HG02642 (cell line): Measurements from ENCODE around the gene IARS2.

Experiments used
- ATAC-seq: cut with Tn5 transposase; IDR thresholded peaks from one replicate; pipeline ENCODE4 v1.9.1; 2021; ENCODE audit warnings: mild to moderate bottlenecking; ENCODE audit not compliant: unreplicated experiment, poor library complexity

The IARS2 gene

DNA sequence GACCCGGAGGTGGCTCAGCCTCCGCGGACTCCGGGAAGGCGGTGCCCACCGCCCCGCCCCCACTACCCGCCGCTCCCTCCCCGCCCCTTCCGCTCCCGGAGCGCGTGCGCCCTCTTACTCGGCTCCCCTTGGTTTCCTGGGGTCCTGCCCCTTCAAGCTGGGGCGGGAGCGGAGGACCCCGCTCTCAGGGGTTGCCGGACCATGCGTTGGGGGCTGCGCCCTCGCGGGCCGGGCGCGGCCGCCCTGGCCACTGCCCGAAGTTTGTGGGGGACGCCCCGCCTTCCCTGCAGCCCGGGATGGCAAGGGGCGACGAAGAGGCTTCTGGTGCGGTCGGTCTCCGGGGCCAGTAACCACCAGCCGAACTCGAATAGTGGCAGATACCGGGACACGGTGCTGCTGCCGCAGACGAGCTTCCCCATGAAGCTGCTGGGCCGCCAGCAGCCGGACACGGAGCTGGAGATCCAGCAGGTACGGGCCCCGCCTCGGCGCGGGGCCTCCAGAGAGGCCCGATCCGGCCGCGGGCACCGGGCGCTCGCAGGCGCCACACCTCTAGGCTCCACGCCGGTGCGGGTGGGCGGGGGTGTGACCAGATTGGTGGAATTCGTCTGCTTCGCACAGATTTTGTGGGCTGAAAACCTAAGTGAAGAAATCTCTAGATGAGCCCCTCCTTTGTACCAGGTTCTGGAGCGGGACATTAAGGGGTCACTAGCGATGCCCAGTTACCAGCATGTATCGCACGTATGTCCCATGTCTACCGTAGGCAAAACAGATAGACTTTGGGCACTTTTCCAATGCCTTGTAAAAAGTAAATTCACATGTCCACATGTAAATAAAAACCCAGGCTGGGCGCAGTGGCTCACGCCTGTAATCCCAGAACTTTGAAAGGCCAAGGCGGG lies at the start of gene IARS2:
TSS of gene IARS2 (plus strand) at position 117 of the 896 bp plus-strand sequence. CDS start at position 202, 85 bp downstream.
- ATAC-seq: peak; percentile 69

DNA sequence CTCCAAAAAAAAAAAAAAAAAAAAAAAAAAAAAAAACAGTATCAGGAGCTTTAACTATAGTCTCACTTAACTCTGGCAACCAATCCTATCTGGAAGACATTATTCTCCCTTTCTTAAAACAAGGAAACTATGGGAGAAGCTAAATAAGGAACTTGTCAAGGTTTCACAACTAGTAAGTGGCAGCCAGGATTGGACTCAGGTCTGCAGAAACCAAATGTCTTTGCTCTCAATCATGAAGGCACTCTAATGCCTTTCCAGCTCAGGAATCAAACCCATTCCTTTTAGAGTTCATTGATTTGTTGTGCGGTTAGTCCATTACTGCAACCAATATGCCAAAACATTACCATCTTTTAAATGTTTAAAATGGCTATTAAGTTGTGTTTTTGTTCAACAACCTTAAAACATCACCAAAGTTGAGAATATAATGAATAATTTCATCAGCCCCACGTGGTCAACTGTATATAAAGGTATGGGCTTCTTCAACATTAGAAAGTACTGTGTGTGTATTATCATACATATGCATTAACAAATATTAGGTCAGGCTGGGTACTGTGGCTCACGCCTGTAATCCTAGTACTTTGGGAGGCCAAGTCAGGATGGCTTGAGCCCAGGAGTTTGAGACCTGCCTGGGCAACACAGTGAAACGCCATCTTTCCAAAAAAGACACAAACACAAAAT lies 49.1 kb upstream of the IARS2 start:
- ATAC-seq: no peak

DNA sequence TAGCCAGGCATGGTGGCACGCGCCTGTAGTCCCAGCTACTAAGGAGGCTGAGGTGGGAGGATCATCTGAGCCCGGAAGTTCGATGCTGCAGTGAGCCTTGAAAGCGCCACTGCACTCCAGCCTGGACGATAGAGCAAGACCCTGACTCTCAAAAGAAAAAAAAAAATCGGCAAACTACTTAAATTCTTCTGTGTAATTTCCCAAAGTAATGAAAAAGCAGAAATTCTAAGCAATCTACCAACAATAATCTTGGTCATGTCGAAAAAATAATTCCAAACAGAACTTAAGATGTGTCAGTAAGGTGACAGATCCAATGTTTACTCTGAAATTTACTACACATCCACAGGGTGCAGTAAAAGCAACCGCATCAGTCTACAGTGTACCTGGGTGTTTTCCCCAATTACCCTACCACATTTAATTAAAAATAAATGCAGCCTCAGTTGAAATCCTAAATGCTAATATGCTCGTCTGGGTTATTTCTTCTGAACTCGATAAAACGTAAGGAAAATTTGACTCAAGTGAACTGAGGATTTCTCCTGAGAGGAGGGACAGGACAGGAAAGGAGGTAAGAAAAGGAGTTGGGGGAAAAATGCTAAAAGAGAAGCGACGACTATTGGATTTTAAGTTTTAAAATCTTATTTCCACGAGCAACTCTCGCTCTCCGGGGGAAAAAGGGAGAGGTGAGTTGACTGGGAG lies 48.4 kb upstream of the IARS2 start:
- ATAC-seq: no peak

DNA sequence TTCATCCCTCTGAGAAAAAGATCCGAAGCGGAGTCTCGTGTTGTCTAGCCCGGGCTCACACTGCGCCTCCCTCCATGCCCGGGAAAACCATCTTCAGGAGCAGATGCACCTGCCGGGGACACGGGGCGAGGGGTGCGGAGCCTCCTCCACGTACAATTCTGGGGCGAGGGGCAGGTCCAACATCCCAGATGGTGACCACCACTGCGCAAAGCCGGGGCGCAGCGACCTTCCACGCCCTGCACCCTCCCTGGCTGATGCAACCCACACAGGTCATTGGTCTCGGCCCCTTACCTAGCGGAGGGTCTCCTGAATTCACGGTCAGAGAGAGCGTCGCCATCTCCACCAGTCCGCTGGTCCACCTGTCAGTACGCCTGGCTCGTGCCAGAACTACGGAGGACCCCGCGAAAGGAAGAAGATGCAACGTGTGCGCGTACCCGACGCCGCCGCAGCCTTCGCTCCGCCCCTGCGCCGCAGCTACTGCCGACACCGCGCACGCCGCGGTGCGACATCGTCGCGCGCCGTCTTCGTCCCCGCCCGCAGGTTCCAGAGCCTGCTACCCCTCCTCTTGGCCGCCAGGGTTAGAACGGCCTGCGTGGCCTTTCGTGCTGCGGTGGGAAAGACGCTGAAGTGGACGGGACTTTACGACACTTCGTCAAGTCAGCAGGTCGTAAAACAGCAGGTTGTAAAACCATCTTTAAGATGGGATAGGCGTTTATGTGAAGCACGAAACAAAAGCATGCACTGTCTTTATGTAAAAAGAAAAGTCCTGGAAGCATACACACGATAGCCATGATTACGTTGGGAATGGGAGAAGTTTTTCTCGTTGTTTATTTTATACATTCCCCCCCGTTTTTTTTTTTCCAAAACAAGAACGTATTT lies 47.6 kb upstream of the IARS2 start, which contains the start of gene EPRS1:
TSS of gene EPRS1 (minus strand) at position 454 of the 879 bp plus-strand sequence. CDS start at position 337, 117 bp downstream.
- peak; percentile 99 for ATAC-seq

DNA sequence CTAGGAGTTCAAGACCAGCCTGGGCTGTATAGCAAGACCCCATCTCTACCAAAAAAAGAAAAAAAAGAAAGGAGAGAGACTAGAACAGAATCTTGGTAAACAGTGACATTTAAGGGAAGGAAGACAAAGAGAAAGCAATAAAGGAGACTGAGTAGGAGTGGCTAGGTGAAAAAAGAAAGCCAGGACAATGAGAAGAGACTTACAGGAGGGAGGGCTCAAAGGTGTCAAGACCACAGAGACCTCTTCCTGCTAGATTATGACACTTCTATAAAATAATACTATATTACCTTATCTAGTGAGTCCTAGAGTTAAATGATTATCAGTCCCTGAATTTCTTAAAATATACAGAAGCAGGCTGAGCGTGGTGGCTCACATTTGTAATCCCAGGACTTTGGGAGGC lies 37.6 kb upstream of the IARS2 start:
- ATAC-seq: no peak

DNA sequence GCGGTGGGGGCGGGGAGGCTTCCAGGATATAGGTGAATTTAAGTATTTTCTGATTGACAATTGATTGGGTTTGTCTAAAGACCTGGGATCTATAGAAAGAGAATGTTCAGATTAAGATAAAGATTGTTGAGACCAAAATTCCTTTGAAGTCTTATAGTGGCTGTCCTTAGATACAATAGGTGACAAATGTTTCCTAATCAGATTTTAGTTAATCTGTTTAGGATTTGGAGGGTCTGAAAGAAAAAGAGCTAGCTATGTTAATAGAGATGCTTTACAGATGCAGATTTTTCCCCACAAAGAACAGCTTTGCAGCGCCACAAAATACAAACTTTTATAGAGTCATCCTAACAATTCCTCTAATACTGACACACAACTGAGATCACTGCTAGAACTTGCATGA lies 33.1 kb upstream of the IARS2 start:
- no peak for ATAC-seq

DNA sequence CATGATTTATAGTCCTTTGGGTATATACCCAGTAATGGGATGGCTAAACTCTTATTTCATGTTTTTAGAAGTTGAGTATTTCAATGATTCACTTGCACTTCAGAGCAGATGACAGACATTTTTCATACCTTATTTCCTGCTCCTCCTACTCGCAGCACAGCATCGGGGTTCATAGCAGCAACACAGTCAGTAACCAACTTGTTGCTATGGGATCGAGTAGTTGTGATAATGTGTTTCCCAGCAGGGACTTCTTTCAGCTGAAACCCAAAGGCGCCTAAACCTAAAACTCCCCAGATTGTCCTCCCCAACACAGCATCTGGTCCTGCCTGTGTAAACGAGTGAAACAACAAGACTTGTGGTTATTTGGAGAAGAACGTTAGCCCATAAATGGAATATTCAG lies 31.3 kb upstream of the IARS2 start:
- ATAC-seq: no peak

DNA sequence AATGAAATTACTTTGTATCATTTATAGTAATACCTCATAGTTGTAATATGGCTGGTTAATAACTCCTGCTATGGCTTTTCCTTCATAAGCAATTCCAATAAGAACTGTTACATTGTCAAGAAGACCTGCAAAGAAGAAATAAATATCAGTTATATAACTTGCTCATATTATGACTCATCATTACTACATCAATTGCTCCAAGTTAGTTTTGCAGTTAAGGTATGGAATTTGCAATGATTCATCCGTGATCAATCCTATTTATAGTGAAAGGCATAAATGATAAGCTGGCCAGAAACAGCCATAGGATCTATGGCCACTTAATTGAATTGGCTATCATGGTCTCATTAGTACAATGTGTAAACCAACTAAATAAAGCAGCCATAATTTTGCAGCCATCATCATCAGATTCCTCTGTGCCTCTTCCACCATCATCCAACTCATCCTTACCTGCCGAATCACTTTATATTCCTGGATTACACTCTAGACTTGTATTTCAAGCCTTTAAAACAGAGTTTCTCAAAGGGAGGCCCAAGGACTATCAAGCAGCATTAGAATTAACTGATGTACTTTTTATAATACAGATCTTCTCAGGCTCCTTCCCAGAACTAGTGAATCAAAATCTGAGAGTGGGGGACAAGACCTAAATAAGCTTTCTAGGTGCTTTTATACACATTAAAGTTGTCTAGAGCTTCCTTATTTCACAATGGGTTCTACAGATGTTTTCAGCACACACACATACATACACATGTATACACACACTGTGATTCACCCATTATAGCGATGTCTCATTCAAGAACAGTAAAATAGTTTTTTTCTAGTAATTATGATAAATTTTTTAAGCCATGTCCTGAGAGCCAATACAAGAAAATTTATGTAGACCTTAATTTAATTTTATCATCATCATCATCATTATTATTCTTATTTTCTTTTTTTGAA lies 26.4 kb upstream of the IARS2 start:
- ATAC-seq: no peak

DNA sequence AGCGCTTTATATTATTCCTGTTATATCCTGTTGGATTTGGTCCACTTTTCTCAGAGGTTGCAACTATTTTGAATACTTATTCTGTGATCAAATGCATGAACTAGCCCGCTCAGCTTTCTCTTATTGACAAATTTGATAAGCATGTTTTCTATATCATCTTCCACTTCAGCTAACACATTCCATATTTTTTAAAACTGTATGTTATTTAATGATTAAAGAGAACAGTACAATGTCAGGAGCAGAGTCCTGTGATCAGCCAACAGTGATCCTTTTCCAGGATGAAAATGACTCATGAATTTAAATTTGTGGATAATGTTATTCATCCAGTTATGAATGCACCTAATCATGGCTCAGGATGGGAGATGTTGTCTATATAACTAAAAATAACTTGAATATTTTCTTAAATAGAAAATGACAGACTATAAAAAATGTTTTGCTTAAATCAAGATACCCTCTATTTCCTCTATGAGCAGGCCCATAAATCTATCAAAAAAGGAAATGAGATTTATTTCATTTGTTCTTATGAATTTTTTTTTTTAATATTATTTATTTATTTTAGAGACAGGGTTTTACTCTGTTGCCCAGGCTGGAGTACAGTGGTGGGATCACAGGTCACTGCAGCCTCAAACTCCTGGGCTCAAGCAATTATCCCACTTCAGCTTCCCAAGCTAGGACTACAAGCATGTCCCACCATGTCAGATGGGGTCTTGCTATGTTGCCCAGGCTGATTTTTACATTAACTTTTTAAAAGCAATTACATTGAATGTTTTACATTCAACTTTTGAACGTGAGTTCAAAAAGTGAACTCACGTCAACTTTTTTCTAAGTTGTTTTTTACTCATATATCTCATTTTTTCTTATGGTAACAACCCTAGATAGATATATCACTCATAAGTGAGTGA lies 16.8 kb upstream of the IARS2 start:
- ATAC-seq: no peak

DNA sequence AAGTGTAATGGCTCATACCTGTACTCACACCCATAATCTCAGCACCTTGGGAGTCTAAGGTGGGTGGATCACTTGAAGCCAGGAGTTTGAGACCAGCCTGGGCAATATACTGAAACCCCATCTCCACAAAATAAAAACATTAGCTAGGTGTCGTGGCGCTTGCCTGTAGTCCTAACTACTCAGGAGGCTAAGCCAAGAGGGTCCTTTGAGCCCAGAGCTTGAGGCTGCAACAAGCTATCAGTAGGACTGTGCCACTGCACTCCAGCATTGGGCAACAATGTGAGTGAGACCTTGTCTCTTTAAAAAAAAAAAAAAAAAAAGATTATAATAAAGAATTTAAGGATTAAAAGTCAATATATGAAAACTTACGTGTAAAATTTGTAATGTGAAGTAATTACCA lies 16.0 kb upstream of the IARS2 start:
- ATAC-seq: no peak

DNA sequence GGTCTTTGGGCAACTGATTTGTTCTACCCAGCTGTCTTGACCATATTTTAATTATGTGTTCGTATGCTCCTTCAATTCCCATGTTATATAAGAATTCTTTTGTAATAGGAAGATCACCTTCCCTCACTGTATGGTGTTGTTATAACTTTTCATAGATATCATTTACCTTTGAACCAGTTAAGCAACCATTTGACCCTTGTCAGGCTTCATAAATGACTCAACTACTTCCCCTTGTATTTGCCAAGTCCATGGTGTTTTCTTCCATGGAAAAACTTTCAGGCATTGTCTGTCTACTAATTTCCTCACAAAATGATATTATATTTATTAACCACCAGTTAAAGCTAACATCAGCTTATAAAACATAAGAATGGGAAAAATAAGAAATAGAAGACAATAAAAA lies 9.5 kb upstream of the IARS2 start:
- ATAC-seq: no peak

DNA sequence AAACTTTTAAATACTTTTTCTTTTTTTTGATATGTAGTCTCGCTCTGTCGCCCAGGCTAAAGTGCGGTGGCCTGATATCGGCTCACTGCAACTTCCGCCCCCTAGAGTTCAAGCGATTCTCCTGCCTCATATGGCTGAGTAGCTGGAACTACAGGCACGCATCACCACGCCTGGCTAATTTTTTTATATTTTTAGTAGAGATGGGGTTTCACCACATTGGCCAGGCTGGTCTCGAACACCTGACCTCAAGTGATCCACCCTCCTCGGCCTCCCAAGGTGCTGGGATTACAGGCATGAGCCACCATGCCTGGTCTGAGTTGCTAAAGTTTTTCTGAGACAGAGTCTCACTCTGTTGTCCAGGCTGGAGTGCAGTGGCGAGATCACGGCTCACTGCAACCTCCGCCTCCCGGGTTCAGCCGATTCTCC lies 7.7 kb upstream of the IARS2 start:
- ATAC-seq: peak; percentile 58

DNA sequence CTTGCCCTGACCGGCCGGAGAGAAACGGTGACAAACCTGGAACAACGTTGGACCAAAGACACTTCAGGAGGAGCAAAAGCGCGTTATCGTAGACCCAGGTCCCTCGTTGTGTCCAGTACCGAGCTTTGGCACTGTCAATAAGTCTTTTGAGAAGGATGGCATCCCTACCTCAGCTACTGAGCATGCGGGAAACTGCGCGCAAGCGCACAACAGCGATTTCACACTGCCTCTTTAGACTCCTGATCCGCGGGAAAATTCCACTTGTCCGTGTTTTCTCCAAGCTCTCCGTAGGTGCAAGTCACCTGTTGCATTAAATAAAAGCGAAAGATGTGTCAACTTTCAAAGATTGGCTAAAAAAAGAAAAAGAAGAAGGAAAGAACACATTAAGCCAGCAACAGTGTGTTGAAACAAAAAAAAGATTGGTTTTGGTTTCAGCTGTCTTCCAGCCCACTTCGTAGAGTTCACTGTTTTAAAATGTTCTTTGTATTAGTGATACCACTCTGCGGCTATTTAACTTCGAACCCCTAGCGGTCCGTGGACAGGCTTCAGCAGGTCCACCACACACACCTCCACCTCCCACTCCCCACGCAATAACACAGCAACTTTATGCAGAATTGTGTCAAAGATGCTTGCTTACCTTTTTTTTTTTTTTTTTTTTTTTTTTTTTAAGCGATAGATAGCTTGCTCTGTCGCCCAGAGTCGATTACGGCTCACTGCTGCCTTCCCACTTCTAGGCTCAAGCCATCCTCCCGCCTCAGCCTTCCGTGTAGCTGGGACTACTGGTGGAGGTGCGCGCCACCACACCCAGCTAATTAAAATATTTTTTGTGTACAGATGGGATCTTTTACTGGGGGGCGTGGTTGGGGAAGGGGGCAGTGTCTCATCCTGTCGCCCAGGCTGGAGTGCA lies 4.0 kb upstream of the IARS2 start, which contains the start of gene BPNT1:
TSS of gene BPNT1 (minus strand) at position 139 of the 907 bp plus-strand sequence. CDS start 9,942 bp downstream, outside the sequence.
- peak; percentile 58 for ATAC-seq

DNA sequence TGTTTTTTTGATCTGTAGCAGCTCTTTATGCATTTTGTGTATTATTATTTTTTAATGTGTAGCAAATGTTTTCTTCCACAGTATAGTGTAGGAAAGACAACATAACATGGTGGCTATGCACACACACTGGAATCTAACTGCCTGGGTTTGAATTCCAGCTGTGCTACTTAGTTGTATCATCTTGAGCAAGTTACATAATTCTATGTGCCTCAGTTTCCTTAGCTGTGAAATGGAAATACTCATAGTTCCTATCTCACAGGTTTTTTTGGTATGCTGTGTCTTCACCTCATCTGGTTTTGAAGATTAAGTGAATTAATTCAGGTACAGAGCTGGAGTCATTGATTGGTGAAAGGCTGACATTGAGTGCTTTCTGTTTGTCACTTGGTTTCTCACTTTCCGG lies 1.2 kb upstream of the IARS2 start:
- no peak for ATAC-seq

DNA sequence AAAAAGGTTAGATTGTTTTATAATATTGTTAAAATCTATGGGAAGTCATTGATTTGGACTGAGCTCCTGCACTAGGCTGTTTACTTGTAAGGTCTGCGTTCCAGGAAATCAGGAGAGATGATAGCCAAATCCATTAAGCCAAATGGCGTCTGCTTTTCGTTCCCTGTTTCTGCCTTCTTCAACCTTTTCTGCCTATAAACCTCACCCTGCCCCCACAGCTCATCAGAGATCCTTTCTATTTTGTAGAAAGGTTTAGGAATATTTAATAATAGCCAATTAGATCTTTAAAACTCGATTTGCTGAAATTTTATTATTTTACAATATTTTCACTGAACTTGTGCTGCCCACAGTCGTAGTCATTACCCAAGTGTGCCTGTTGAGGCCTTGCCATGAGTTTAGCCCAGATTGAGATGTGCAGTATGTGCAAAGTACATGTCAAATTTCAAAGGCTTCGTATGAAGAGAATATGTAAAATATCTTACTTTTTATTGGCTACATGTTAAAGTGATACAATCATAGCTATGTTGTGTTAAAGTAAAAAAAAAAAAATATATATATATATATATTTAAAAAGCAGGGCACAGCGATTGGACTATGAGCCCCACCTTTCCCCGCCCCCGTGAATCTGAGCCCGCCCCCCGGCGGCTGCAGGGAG lies 444 bp upstream of the IARS2 start:
- no peak for ATAC-seq

DNA sequence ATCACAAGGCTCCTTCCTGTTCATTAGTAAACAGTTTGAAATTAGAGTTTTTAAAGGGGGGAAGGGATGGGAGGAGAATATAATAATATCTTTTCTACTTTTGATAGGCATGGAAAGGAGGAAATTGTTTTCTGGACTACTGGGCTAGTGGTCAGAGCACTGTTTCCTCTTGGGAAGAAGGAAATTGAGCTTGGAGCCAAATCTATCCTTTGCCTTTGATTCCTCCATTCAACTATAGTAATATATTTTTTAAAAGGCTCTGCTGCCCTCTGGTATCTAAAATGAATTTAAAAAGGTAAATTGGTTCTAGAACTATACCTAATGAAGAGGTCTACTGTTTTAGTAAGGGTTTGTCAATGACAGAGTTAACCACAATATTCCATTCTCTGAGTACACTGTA lies 5.9 kb downstream of the IARS2 start:
- ATAC-seq: no peak
